Activated CD8-positive, alpha-beta memory T cell treated with anti-CD3 and anti-CD28 coated beads for 4 hours (primary cell): ENCODE results near the gene RAB27A.
"Not testable (repeated sequence)": the region's sequence is repeated elsewhere in the genome, so short reads cannot be mapped to it uniquely, and the experiment has no call there.

Source experiments
- DNase-seq, 2 donors: peaks; one replicate each; pipeline ENCODE4 v3.0.0-alpha.2; 2020; ENCODE audit warnings: low read depth in 2 of 2

The RAB27A gene

DNA sequence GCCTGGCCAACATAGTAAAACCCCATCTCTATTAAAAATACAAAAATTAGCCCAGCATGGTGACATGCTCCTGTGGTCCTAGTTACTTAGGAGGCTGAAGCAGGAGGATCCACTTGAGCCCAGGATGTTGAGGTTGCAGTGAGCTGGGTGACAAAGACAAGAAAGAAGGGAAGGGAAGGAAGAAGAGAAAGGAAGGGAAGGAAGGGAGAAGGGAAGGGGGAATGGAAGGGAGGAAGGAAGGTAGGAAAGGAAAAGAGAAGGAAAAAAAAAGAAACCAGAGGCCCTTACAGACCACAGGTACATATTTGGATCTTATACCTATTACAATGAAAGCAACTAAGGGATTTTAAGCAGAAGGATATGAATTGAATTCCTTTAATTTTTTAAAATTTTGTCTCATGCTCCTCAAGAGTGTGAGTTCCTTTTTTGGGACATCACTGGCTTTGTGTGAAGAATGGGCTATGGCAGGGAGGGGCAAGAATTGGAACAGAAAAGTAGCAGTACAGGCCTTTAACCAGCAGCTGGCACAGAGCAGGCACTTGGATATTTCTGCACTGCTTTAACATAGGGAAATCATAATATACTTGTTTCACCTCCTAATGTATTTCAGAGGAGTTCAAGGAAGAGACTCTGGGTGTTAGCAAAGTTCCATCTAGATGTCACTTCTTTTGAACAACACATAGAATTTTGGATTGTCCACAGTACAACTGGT is 7.9 kb downstream of the RAB27A start:
- no peak for DNase-seq

DNA sequence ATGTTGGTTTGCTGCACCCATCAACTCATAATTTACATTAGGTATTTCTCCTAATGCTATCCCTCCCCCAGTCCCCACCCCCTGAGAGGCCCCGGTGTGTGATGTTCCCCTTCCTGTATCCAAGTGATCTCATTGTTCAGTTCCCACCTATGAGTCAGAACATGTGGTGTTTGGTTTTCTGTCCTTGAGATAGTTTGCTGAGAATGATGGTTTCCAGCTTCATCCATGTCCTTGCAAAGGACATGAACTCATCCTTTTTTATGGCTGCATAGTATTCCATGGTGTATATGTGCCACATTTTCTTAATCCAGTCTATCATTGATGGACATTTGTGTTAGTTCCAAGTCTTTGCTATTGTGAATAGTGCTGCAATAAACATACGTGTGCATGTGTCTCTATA is 9.0 kb downstream of the RAB27A start:
- not testable (repeated sequence) for DNase-seq

DNA sequence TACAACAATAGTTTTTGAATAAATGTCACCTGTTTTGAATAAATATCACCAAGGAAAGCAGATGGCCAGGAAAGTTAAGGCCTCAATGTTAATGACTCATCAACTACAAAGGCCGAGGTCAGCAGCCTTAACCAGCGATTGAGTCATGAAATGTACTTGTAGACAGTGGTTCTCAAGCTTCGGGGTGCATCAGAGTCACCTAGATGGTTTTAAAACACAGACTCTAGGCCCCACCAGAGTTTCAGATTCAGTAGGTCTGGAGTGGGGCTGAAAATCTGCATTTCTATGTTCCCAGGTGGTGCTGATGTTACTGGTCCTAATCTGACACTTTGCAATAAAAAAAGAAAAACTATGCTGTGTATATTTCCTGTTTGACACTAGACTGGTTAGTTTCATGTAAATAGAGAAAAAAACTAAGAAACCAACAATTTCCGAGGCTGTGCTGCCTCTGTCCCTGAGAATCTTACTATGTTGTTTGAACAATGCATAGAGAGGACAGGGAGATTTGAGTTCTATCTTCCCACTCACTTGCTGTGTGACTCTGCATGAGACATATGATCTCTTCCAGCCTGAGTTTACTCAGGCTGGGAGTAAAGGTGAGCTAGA is 9.8 kb downstream of the RAB27A start:
- DNase-seq, result peak in 1 of 2 donors; percentile 55

DNA sequence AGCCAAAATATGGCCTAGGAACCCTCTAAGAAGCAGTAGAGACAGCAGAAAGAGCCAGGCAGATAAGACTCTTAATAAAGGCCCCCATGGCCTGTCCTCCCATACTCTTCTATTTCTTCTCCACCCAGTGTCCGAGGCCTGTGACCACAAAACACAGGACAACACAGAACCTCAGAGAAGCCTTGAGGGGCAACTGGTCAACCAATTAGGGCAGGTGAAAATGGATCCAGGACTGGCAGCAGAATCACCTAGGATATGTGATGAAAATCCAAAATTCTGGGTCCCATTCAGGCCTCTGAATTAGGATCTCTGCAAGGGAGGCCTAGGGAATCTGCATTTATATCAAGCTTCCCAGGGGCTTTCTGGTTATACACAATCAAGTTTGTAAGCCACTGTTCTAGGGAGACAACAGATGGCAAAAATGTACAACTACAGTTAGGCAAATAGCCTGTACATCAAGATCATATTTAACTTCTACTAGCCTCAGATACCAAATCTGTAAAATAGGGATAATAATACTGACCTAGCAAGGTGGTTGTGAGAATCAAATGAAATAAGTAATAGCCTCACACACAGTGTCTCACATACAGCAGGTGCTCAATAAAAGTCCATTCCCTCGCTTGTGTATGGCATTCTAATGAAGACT is 10.4 kb downstream of the RAB27A start:
- no peak for DNase-seq

DNA sequence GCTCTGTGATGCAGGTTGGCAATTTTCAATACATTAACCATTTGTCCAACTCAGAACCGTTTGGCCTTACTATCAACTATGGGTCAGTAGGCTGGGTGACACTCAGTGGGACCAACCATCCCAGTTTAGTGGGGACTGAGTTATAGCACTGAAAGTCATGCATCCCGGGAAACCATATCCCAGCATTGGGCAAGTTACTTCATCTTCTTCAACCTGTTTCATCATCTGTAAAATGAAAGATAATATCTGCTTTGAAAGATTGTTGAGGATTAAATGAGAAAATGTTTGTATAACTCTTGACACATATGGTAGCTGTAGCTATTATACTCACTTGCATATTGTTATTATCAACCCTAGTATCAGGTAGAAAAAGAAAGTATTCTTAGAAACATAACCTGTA is 11.9 kb downstream of the RAB27A start:
- no peak for DNase-seq

DNA sequence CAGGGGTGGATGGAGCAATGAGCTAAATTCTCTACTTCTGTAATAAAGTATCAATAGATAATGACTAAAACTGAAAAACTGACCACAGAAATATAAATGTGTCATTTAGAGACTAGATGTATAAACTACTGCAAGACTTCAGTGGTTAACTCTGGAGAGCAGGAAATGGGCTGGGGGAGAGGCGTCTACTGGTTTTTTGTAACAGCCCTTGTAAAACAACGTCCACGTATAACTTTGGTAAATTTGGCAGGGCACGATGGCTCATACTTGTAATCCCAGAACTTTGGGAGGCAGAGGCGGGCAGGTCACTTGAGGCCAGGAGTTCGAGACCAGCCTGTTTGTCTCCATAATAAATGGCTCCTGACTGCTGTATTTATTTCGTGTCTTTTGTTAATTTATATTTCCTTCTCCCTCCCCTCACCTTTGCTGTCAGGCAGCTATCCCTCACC is 12.5 kb downstream of the RAB27A start:
- peak in 1 of 2 donors; percentile 36 for DNase-seq

DNA sequence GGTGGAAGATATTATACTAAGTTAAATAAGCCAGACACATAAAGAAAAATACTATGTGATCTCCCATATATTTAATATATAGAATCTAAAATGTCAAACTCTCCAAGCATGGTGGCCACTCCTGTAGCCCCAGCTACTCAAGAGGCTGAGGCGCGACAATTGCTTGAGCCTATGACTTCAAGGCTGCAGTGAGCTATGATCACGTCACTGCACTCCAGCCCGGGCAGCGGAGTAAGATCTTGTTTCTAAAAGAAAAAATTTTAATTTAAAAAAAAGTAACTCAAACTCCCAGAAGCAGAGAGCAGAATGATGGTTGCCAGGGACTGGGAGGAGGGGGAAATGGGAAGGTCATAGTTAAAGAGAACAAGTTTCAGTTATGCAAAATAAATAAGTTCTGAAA is 13.3 kb downstream of the RAB27A start:
- DNase-seq, result no peak

- no peak for DNase-seq
Measured at GRCh38 chr15:55270291-55270690, 19.3 kb downstream of the RAB27A start.

DNA sequence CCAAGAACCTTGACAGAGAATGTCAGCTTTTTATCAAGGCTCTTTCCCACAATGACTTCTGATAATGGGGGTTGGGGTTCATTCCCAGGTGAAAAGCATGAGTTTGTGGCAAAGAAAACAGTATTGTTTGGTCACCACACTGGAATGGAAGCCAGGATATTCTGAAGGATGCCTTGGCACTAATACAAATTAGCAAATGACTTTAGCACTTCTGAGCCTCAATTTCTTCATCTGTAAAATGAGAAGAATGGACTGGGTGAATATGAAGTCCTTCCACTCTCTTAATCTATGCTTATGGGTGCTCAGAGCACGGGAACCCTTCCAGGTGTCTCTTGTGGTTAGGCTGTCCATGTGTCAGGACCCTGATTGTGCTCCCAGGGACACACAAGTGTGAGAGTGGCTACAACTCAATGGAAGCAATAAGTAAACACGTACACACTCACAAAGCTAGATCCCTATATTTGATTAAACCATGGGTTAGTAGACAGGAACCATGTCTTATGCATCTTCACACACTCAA is 21.4 kb downstream of the RAB27A start:
- no peak for DNase-seq

GRCh38 chr15:55267401-55268175 is 22.0 kb downstream of the RAB27A start:
- DNase-seq, result peak; percentile 45 to 47

- DNase-seq, result no peak
Measured at GRCh38 chr15:55266547-55266946, 23.1 kb downstream of the RAB27A start.

DNA sequence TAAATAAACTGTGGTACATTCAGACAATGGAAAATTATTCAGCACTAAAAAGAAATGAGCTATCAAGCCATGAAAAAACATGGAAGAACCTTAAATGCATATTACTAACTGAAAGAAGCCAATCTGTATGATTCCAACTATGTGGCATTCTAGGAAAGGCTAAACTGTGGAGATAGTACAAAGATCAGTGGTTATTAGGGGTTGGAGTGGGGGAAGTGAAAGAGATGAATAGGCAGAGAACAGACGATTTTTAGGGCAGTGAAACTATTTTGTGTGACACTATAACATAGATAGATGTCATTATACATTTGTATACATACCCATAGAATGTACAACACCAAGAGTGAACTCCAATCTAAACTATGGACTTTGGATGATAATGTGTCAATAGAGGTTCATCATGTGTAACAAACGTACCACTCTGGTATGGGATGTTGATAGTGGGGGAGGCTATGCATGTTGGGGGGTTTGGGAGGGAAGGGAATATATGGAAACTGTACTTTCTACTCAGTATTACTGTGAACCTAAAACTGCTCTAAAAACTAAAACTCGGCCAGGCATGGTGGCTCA is 29.0 kb downstream of the RAB27A start:
- DNase-seq, result no peak

GRCh38 chr15:55257938-55258337 is 31.7 kb downstream of the RAB27A start:
- no peak for DNase-seq

GRCh38 chr15:55257012-55257670 is 32.5 kb downstream of the RAB27A start:
- no peak for DNase-seq

DNA sequence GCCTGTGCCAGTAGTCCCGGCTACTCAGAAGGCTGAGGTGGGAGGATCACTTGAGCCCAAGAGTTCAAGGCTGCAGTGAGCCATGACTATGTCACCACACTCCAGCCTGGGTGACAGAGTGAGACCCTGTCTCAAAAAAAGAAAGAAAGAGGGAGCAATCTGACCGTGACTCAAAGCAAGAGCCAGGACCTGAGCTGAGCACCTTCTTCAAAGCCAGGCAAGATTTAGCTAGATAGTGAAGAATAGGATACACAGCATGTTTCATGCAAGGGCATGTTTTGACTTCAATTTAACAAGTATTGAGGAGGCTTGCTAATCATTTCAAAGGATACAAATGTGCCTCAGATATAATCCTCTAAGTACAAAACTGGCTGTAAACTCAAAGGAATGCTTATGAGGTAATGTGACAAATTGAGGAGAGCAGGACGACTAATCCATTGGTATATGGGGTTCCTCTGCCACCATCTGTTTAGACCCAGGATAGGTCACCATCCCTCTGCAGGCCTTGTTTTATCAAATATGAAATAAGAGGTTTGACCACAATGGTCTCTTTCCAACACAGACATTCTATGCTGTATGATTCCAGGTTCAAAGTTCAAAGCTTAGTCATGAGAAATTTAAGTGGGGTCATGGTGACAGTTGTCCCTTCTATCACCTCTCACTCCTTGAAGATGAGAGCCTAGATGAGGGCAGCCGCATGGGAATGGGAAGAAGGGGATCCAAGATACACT is 33.2 kb downstream of the RAB27A start:
- no peak for DNase-seq

- no peak for DNase-seq
Measured at GRCh38 chr15:55255714-55256113, 33.9 kb downstream of the RAB27A start.

GRCh38 chr15:55254916-55255679 is 34.5 kb downstream of the RAB27A start:
- DNase-seq, result no peak

DNA sequence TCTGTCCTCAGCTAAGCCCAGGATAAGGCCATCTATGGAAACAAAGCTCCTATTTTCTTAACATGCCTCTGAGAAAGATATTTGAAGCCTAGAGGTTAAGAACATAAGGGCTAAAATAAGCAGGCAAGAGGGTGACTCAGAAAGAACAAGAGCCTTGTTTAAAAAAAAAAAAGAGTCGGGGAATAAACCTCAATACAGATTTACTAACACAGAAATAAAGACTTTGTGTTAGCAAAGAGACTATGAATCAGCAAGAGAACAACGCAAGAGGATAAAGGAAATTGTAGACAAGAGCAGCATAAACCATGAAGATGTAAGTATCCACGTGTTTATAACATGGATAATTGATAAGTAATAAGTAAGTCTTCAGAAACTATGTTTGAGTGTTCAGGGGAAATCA is 36.0 kb downstream of the RAB27A start:
- no peak for DNase-seq

DNA sequence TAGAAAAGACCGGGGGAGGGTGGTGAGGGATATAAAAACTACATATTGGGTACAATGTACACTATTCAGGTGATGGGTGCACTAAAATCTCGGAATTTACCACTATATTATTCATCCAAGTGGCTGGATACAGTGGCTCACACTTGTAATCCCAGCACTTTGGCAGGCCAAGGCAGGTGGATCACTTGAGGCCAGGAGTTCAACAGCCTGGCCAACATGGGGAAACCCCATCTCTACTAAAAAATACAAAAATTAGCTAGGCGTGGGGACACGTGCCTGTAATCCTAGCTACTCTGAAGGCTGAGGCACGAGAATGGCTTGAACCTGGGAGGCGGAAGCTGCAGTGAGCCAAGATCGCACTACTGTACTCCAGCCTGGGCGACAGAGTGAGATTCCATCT is 37.4 kb downstream of the RAB27A start:
- DNase-seq, result not testable (repeated sequence)

DNA sequence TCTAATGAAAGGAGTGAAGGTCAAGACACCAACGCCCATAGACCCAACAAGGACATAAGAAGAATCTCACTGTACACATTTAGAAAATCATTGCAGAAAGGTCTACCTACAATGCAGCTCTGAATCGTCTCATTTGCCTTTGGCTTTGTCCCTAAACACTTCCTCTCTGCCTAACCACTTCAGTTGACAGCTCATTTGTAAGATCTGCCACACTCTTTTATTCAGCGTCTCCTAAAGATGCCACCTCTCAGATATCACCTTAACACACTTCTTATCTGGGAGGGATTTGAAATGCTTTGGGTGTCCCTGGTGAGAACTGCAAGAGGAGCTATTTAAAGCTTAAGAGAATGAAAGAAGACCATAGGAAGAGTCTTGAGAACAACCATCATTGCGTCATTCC is 38.7 kb downstream of the RAB27A start:
- no peak for DNase-seq
